Measurements from ENCODE around the gene TLR1.
A peak's percentile ranks its signal among the peaks of the same experiment; 100 is the strongest.
"Not testable (repeated sequence)": the region's sequence is repeated elsewhere in the genome, so short reads cannot be mapped to it uniquely, and the experiment has no call there.

TLR1 gene

GRCh38 chr4:38777925-38778324 lies 26.7 kb downstream of the TLR1 start:
- DNase-seq, result not testable (repeated sequence)

GRCh38 chr4:38775326-38775725 lies 29.3 kb downstream of the TLR1 start:
- no peak for DNase-seq

- DNase-seq, result no peak
Observed at GRCh38 chr4:38774181-38774955, 30.2 kb downstream of the TLR1 start.

DNA sequence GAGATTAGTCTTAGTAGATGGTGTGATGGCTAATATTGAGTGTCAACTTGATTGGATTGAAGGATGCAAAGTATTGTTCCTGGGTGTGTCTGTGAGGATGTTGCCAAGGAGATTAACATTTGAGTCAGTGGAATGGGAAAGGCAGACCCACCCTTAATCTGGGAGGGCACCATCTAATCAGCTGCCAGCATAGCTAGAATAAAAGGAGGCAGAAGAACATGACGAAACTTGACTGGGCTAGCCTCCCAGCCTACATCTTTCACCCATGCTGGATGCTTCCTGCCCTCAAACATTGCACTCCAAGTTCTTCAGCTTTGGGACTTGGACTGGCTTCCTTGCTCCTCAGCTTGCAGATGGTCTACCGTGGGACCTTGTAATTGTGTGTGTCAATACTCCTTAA lies 34.3 kb downstream of the TLR1 start:
- DNase-seq, result not testable (repeated sequence)

DNA sequence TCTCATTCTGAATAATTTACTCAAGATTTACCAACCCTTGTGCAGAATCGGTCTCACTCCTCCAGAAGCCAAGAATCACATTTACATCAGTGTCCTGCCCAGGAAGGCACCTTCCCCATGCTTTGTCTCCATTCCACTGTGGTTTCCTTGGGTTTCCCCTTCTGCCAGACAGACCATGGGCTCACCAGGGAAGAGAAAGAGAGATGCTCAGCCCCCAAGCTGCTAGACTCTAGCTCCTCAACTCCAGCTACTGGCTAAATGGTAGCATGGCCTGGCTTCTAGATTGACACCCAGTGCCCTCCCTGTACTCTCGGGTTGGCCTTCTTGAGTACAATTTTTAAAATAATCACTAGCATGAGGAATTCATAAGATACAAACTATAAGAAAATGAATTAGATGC lies 34.7 kb downstream of the TLR1 start:
- DNase-seq, result no peak

GRCh38 chr4:38769441-38769840 lies 35.1 kb downstream of the TLR1 start:
- no peak for DNase-seq

- DNase-seq, result no peak
Observed at GRCh38 chr4:38768968-38769394, 35.6 kb downstream of the TLR1 start.

- DNase-seq, result not testable (repeated sequence)
Observed at GRCh38 chr4:38766940-38767339, 37.7 kb downstream of the TLR1 start.

DNA sequence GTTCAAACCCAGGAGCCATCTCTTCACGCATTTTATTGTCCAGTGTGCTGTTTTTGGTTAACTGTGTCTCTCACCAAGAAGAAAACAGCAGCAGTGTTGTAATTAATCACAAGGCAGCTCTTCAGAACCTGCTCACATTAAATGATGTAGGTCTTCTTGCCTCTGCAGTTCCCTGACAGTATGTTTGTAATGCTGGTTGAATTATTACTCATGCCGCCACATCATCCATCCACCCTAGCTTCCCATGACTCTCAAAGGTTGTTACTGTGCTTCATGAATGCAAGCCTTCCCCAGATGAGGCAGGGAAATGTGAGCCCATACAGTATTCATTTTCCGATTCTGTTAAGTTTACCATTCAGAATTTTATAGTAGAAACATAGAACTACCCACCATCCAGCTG lies 39.2 kb downstream of the TLR1 start:
- no peak for DNase-seq

GRCh38 chr4:38764277-38764676 lies 40.3 kb downstream of the TLR1 start:
- no peak for DNase-seq

DNA sequence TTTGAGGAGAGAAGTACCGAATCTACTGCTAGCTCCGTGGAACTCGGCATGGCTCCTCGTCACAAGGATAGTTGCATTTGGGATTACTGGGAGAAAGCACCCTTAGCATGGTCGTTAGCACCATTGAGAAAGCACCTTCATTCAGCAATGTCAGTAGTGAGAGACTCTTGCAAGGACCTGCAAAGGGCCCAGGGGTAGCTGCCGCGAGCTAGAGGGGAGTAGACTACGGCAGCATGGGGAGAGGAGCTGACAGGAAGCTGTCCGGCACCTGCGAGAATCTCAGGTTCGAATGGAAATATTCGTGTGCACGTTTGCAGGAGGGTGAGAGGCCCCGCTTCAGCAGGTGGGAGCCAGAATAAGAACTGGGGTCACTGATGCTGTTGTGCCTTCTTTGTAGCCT lies 42.0 kb downstream of the TLR1 start:
- DNase-seq, result no peak

DNA sequence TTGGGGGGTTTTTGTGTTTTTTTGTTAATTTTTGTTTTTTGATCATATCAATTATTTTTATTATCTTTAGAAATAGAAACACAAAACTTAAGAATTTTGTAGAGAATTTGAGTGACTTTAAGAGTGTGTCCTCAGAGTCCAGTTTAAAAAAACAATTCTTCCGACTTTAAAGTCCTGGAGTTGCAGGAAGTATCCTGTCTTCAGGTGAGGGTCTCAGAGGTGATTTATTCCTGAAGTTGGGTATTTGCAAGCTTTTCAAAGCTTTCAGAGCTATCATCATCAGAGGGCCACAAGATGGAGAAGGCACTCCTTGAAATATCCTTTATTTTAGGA lies 44.8 kb downstream of the TLR1 start:
- DNase-seq, result no peak

DNA sequence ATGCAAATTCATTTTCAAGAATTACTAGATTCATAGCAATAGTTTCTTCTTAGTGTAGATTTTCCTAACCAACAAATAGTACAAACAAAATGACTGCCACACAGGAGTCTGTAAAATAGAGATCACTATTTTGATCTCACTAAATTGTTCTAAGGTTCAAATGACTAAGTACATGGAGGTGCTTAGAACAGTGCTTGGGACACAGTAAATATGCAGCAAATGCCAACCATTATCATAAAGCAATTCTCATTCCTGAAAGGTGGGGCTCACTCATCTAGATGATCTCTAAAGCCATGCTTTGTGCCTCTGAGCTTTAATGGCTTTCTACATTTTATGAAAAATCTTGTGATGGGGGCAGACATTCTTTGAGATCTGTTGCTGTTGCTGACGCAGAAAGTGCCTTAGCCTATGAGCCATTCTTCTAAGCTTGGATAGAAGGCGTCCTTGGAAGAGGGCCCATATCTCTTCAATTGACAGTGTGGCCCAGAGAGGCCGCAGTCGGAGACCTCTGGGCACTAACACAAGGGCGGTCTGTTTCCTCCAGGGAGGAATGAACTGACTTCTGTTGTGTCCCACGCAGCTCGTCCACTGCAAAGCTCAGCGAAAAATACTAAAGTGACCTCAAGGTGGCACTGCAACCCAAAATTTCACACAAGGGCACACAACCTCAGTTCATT lies 45.3 kb downstream of the TLR1 start:
- peak in 55 of 58 donors; percentile 24 to 97 (median 79) for DNase-seq

DNA sequence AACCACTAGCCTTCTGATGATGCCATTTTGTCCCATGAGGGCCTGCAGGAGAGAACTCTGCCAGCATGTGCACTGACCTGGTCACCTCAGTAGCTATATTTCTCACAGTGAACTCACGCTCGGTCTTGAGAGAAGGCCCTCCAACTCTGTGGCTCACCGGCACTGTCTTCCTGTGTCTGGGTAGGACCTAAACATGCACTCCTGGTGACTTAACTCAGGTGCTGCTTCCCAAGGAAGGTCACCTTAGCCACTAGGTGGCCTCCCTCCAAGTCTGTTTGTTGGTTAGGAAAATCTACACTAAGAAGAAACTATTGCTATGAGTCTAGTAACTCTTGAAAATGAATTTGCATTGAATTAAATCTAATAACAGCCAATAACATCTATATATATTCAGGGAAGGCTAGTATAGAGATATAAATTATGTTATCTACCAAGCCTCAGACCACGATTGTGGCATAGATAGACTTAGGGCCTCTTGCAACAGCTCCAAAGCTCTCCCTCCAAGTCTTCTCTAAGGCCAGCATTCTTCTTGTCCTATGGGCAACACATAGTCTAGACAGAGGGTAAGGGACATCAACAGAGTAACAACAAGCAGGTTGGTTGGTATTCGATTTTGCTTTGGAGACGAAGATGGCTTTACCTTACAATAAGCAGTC lies 46.5 kb downstream of the TLR1 start:
- no peak for DNase-seq

GRCh38 chr4:38752941-38753806 lies 51.4 kb downstream of the TLR1 start:
- DNase-seq, result peak in 24 of 58 donors; percentile 9 to 57 (median 24)

DNA sequence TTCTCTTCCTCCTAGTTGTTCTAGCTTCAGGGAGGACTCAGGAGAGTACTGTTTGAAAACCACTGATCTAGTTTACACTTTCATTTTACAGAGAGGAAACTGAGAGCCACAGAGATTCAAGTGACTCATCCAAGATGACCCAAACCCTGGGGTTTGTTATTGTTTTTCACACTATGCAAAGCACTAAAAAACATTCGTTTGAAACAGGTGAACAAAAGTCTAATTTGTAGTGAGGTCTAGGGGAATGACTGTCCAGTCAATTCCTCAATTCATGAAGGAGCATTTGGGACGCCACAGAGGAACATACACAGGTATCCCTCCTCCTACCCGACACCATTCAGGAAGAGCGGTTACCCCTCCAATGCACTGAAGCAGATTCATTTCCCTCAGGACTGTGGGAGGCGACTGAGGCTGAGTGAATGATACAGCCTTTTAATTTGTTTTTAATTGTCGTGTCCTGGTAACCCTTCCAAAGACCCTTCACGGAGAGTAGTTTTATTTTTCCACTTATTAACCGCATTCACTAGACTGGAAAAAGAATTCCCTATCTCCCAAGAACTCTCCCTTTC lies 52.1 kb downstream of the TLR1 start:
- DNase-seq, result no peak

DNA sequence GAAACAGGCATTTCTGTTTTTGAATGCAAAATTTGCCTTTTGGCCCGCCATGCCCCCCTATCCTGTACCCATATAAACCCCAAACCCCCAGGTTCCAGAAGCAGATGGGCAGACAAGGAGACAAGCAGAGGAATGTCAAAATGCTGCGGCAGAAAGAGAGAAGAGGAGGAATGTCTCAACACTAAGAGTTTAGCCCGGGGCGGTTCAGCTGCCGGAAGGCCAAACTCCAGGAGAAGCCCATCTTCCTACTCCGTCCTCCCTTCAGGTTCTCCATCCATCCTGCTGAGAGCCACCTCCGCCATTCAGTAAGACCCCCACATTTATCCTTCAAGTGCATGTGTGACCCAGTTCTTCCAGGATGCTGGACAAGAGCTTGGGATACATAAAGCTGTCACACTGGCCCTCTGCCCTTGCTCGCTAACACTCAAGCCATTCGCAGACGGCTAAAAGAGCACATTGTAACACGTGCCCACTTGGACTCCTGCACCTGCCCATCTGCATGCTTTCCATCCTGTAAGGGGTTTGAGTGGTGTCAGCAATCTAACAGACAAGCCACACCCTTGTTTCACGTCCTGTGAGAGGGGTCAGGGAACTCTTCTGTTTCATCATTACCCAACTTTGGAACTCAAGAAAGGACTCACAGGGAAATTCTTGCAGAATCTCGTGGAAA lies 53.1 kb downstream of the TLR1 start:
- DNase-seq, result no peak

- no peak for DNase-seq
Observed at GRCh38 chr4:38749336-38749735, 55.3 kb downstream of the TLR1 start.

- no peak for DNase-seq
Observed at GRCh38 chr4:38747629-38748028, 57.0 kb downstream of the TLR1 start.
